Common myeloid progenitor, CD34-positive (primary cell): ENCODE data around the gene LY6G6F.

Experiments used
- CTCF ChIA-PET: fragments of 350-600 bp; sonication (Branson Sonifier 250); formaldehyde crosslinking; loops from one replicate; lab custom pipeline; 2021; ENCODE audit warnings: antibody characterized with exemption; lab: Charles Lee
- POLR2A ChIA-PET: fragments of 350-600 bp; sonication (Branson Sonifier 250); formaldehyde crosslinking; loops from one replicate; lab custom pipeline; 2021; ENCODE audit warnings: antibody characterized with exemption; lab: Charles Lee
- DNase-seq, 3 donors: peaks; one replicate each; pipeline versions ENCODE4 v3.0.0 to v3.0.0-alpha.2; 2013
- H3K27ac ChIP-seq, 2 experiments: 1 replicate in 1 of 2; 2 replicates in 1 of 2; pipeline ENCODE4 v1.7.0; 2013; ENCODE audit warnings: inconsistent platforms in 2 of 2, low read length in 2 of 2, mild to moderate bottlenecking in 2 of 2, low read depth in 1 of 2, moderate library complexity in 1 of 2; ENCODE audit not compliant: severe bottlenecking in 2 of 2, insufficient read depth in 1 of 2, poor library complexity in 1 of 2
- H3K27me3 ChIP-seq, 5 experiments: replicated peaks in 2 of 5; 1 replicate in 3 of 5; 2 replicates in 2 of 5; pipeline versions ENCODE4 v1.6.1 to v1.7.0; 2013; ENCODE audit warnings: low read length in 4 of 5, mild to moderate bottlenecking in 2 of 5, moderate library complexity in 2 of 5, inconsistent platforms in 1 of 5; ENCODE audit not compliant: insufficient read depth in 5 of 5, control insufficient read depth in 4 of 5
- H3K36me3 ChIP-seq, 4 experiments: 1 replicate in 2 of 4; 2 replicates in 2 of 4; pipeline versions ENCODE4 v1.6.1 to v1.7.0; 2013; ENCODE audit warnings: low read length in 3 of 4, control low read depth in 1 of 4, mild to moderate bottlenecking in 1 of 4; ENCODE audit not compliant: control insufficient read depth in 4 of 4, insufficient read depth in 4 of 4
- H3K4me1 ChIP-seq, 4 experiments: 1 replicate in 3 of 4; 2 replicates in 1 of 4; pipeline versions ENCODE4 v1.6.1 to v1.7.1; 2013; ENCODE audit warnings: low read length in 3 of 4, mild to moderate bottlenecking in 3 of 4, control low read depth in 1 of 4, inconsistent platforms in 1 of 4, moderate library complexity in 1 of 4; ENCODE audit not compliant: control insufficient read depth in 4 of 4, insufficient read depth in 4 of 4; ENCODE audit errors: control extremely low read depth in 1 of 4
- H3K4me3 ChIP-seq, 7 experiments: 1 replicate in 4 of 7; 2 replicates in 3 of 7; pipeline versions ENCODE4 v1.5.1 to v1.7.0; 2013; ENCODE audit warnings: mild to moderate bottlenecking in 7 of 7, low read length in 6 of 7, moderate library complexity in 6 of 7, inconsistent platforms in 2 of 7, low read depth in 2 of 7, control low read depth in 1 of 7; ENCODE audit not compliant: insufficient read depth in 4 of 7, control insufficient read depth in 1 of 7; ENCODE audit errors: extremely low read depth in 1 of 7
- H3K9me3 ChIP-seq, 5 experiments: 1 replicate in 4 of 5; 2 replicates in 1 of 5; pipeline versions ENCODE4 v1.6.1 to v1.7.1; 2013; ENCODE audit warnings: low read length in 4 of 5, mild to moderate bottlenecking in 2 of 5, inconsistent platforms in 1 of 5, low read depth in 1 of 5, moderate library complexity in 1 of 5; ENCODE audit not compliant: control insufficient read depth in 4 of 5, insufficient read depth in 2 of 5; ENCODE audit errors: control extremely low read depth in 1 of 5
- WGBS: methylation state at CpG from one replicate; pipeline ENCODE4 v1.1.5; 2013; ENCODE audit not compliant: insufficient coverage; 5-methylcytosine and 5-hydroxymethylcytosine counted together

Gene LY6G6F

DNA sequence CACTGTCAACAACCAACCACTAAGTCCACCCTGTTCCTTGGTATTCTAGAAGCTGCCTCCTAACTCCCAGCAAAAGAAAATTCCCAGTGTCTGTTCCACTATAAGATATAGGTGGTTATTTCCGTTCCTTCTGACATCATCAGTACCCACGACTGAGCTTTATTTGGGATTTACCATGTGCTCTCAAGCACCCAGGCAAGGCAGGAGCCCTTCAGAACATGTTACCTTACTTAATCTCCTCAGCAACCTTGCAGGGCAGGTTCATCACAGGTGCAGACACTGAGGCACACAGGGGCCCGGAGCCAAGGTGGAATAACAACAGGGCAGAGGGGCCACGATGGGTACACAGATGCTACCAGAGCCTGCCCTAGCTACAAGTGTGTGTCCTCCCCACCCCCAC, 14.3 kb upstream of the LY6G6F start:
- Histone ChIP-seq H3K27me3 (no peaks in the 10 kb centered on the region), H3K4me3 (no peak overlapping the region), H3K36me3 (peaks cover 14 to 93% (median 72%) of the 10 kb centered on the region in 4 experiments), H3K4me1 (no peaks in the 10 kb centered on the region), H3K27ac (no peak overlapping the region), H3K9me3 (no peaks in the 10 kb centered on the region)
- 93% methylated on average over 4 of the region's 4 CpGs for WGBS
- ChIA-PET POLR2A (interaction anchor here (0.6 kb wide), 1 partner anchor 13 kb away, joined by 3 read pairs; no protein-coding TSS in a partner anchor), CTCF (interaction anchor here (0.8 to 3.5 kb wide), 6 partner anchors 11 to 77 kb away, joined by 3 to 17 read pairs (median 4); partner anchors contain the start of genes LY6G5C, LY6G6C and MPIG6B)
- no peak for DNase-seq

DNA sequence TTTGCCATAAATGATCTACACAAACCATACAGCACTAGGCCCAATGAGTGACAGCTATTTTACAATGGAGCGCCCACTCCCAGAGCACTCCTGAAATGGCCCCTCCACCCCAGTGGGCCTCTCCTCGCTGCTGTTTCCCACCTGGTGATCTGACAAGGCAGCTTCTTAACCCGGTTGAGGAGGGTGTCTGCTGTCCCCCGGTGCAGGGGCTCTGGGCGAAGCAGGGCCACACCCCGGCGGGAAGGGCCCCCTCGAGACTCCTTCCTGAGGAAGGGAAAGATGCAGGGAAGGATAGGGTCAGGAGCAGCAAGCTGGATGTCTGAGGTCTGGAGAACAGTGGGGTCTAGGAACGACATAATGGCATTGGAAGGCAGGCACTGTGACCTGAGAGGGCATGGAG, 13.8 kb upstream of the LY6G6F start:
- ChIA-PET CTCF (interaction anchor here (0.8 to 3.5 kb wide), 7 partner anchors 11 to 31 kb away, joined by 3 to 17 read pairs (median 4); partner anchors contain the start of genes ABHD16A, LY6G5C, LY6G6C and MPIG6B), POLR2A (interaction anchor here (0.6 kb wide), 1 partner anchor 13 kb away, joined by 3 read pairs; no protein-coding TSS in a partner anchor)
- H3K4me3 ChIP-seq = no peak overlapping the region
- H3K27ac ChIP-seq = no peak overlapping the region
- H3K4me1 ChIP-seq = no peaks in the 10 kb centered on the region
- peaks cover 14 to 92% (median 70%) of the 10 kb centered on the region in 4 experiments for H3K36me3 ChIP-seq
- no peaks in the 10 kb centered on the region for H3K27me3 ChIP-seq
- H3K9me3 ChIP-seq = no peaks in the 10 kb centered on the region
- no peak for DNase-seq
- 94% methylated on average over 5 of the region's 9 CpGs for WGBS

DNA sequence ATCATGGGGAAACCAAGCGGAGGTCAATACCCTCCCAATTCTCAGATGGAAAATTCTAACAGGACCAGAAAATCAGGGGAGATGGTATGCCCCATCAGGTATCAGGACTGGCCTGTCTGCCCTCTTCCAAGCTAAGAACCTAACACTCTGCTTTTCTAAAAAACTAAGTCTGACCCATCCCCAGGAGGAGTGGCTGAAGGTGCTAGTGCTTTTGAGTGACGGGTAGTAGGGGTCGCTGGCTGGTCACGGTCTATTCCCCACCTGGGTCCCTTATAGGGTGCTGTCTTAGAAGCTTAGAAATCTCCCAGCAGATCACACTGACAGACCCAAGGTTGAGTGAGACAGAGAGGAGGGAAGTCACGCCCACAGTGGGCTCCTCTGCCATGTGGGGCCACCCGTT, 13.1 kb upstream of the LY6G6F start:
- WGBS = 95% methylated on average over 2 of the region's 6 CpGs
- CTCF ChIA-PET = interaction anchor here (1.0 to 3.5 kb wide), 7 partner anchors 9 to 34 kb away, joined by 3 to 17 read pairs (median 4); partner anchors contain the start of genes ABHD16A, LY6G5C and MPIG6B
- no peaks in the 10 kb centered on the region for H3K4me1 ChIP-seq
- H3K27me3 ChIP-seq = no peaks in the 10 kb centered on the region
- no peak for DNase-seq
- no peaks in the 10 kb centered on the region for H3K9me3 ChIP-seq
- H3K27ac ChIP-seq = peak overlapping the region in 1 of 2 experiments; percentile 38
- POLR2A ChIA-PET = no interaction called here
- H3K4me3 ChIP-seq = no peak overlapping the region
- H3K36me3 ChIP-seq = peaks cover 14 to 88% (median 63%) of the 10 kb centered on the region in 4 experiments

DNA sequence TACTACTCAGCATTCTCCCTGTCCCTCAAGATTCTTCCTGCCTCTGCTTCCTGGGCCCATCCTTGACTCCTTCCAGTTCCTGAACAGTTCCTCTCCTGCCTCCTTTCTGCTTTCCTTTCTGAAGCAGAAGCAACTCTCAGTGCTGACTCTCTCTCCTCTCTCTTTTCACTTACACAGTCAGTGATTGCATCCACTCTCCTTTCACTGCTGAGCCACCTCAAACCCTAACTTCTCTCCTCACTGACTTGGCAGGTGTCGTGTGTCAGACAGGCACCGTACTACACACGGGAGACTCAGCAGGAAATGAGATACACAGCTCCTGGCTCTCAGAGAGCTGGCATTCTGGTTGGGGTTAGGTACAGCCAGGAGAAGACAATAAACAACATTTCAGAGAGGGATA, 9.1 kb upstream of the LY6G6F start:
- no peaks in the 10 kb centered on the region for H3K9me3 ChIP-seq
- no peak overlapping the region for H3K4me3 ChIP-seq
- H3K27me3 ChIP-seq = no peaks in the 10 kb centered on the region
- 46% methylated on average over 3 of the region's 3 CpGs for WGBS
- H3K4me1 ChIP-seq = peaks cover 0 to 18% (median 10%) of the 10 kb centered on the region in 4 experiments
- ChIA-PET CTCF (interaction anchor here (7.3 kb wide), 1 partner anchor 10 kb away, joined by 51 read pairs; no protein-coding TSS in a partner anchor), POLR2A (no interaction called here)
- no peak for DNase-seq
- H3K36me3 ChIP-seq = peaks cover 2 to 63% (median 36%) of the 10 kb centered on the region in 4 experiments
- no peak overlapping the region for H3K27ac ChIP-seq

DNA sequence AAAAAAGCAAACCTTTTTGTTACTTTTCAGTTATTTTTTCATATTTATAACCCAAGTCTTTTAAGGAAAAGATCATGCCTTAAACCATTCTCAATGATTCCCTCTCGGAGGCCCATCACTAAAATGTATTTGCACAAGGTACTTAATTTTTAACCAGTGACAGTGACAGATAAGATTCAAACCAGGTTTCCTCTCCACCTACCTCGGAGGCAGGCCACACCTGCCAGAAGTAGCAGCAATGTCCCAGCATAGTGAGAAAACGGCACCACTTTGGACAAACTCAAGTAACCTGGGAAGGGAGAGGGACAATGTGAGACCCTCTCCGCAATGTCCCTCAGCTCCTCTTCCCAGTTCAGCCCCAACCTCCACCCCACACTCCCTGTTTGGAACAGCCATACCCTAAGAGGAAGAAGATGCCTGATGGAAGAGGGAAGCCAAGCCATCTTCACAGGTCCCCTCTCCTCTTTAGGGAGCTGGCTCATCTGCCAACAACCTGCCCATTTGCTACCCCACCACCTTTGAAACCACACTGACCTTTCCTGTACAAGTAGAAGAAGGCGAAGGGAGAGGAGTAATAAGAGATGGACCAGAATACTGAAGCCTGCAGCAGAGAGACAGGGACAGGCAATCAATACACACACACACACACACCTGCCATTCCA, 5.8 kb upstream of the LY6G6F start:
- POLR2A ChIA-PET = interaction anchor here (0.6 kb wide), 1 partner anchor 135 kb away, joined by 3 read pairs; no protein-coding TSS in a partner anchor
- Histone ChIP-seq H3K27me3 (no peaks in the 10 kb centered on the region), H3K36me3 (peaks cover 2 to 33% (median 16%) of the 10 kb centered on the region in 4 experiments), H3K27ac (peak overlapping the region in 1 of 2 experiments; percentile 45), H3K4me1 (peaks cover 0 to 25% (median 15%) of the 10 kb centered on the region in 4 experiments), H3K4me3 (peak overlapping the region in 1 of 7 experiments; percentile 99), H3K9me3 (no peaks in the 10 kb centered on the region)
- DNase-seq = no peak
- CTCF ChIA-PET = interaction anchor here (1.2 to 7.3 kb wide), 3 partner anchors 11 to 69 kb away, joined by 4 to 51 read pairs (median 7); no protein-coding TSS in a partner anchor
- 92% methylated on average over 2 of the region's 5 CpGs for WGBS

DNA sequence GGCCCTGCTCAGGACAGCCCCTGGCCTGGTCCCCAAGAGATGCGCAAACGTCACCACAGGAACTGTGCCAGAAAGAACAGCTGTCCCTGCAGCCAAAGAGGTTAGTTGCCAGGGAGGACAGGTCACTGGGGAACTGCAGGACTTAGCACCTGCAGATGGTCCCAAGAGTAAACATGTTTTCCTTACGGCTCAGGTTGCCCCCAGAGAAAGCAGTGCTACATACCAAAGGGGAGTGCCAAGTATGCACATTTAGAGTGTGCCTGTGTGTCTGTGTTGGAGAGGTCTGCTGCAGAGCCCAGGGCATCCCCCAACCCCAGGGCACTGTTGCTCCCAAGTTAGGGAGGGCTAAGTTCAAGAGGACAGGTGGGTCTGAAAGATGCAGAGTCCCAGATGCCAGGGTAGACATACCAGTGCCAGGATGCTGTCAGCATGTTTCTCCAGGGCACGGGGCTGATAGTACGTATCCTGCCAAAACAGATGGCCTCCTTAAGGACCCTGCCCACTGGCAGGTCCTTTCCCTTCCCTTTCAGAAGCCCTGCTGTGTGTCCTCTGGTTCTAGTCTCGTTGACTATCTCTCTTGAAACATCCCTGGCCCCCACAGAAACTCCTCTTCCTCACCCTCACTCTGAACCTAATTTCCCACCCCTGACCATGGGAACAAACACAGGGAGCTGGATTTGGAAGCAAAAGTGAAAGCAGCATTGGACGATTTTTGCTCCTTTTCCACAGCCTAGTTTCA, 4.8 kb upstream of the LY6G6F start:
- H3K4me3 ChIP-seq = peak overlapping the region in 6 of 7 experiments; percentile 85 to 99 (median 94)
- peaks cover 0 to 26% (median 12%) of the 10 kb centered on the region in 4 experiments for H3K36me3 ChIP-seq
- ChIA-PET POLR2A (interaction anchor here (0.6 to 1.8 kb wide), 4 partner anchors 10 to 134 kb away, joined by 3 to 9 read pairs (median 3); no protein-coding TSS in a partner anchor), CTCF (interaction anchor here (1.2 to 7.3 kb wide), 3 partner anchors 14 to 25 kb away, joined by 3 to 51 read pairs (median 6); no protein-coding TSS in a partner anchor)
- 54% methylated on average over 6 of the region's 7 CpGs for WGBS
- H3K27ac ChIP-seq = peak overlapping the region; percentile 98 to 99
- peaks cover 0 to 25% (median 15%) of the 10 kb centered on the region in 4 experiments for H3K4me1 ChIP-seq
- no peaks in the 10 kb centered on the region for H3K27me3 ChIP-seq
- H3K9me3 ChIP-seq = no peaks in the 10 kb centered on the region
- peak in 2 of 3 donors; percentile 28 to 51 for DNase-seq
